Right atrium auricular region (tissue), 2 donors: ENCODE measurements around the gene KCNH1. TPM values are rescaled to one million over a fixed set of nuclear protein-coding genes. Genes with fewer than 3 reads are reported as not detected.

Experiments
- DNase-seq: peaks from one replicate; pipeline ENCODE4 v3.0.0-alpha.2; 2019; ENCODE audit warnings: low spot score
- H3K27ac ChIP-seq, 2 donors: fragments of 200-600 bp; sonication (generic); 1 replicate in 1 of 2; 2 replicates in 1 of 2; pipeline ENCODE4 v1.5.1; 2016 to 2019
- H3K27me3 ChIP-seq, 2 donors: fragments of 200-600 bp; sonication (generic); one replicate each; pipeline versions ENCODE4 v1.5.1 to v1.6.0; 2017 to 2019
- H3K36me3 ChIP-seq: fragments of 200-600 bp; sonication (generic); one replicate; pipeline ENCODE4 v1.5.1; 2016
- H3K4me1 ChIP-seq, 2 donors: fragments of 200-600 bp; sonication (generic); one replicate each; pipeline versions ENCODE4 v1.5.1 to v1.6.0; 2017 to 2019
- H3K4me3 ChIP-seq, 2 donors: fragments of 200-600 bp; sonication (generic); 1 replicate in 1 of 2; 2 replicates in 1 of 2; pipeline ENCODE4 v1.5.1; 2017 to 2019; ENCODE audit warnings: mild to moderate bottlenecking in 1 of 2, moderate library complexity in 1 of 2
- H3K9me3 ChIP-seq, 2 donors: fragments of 200-600 bp; sonication (generic); one replicate each; pipeline ENCODE4 v1.5.1; 2019
- CTCF ChIP-seq, 2 donors: fragments of 200-600 bp; sonication (generic); IDR thresholded peaks; one replicate each; pipeline ENCODE4 v1.5.1; 2019; ENCODE audit warnings: antibody characterized with exemption in 2 of 2
- total RNA-seq, 2 donors: library from RNA; depleted of rRNA; stranded (reverse); fragments of >200 nt; gene quantifications; one replicate each; pipeline ENCODE4 v1.1.0, GENCODE V29; 2016

KCNH1 gene
- total RNA-seq: not detected

GRCh38 chr1:211133836-211134669, at the start of gene KCNH1:
KCNH1 (minus strand) TSS chr1:211134148; CDS start chr1:211133945, 203 bp downstream.
- peak; percentile 69 for DNase-seq
- Histone ChIP-seq H3K9me3 (no peaks in the 10 kb centered on the region), H3K4me3 (peak within 1 kb of the TSS; percentile 2 to 49), H3K27me3 (peaks cover 0 to 8% of the 10 kb centered on the region in 2 donors), H3K36me3 (no peaks in the 10 kb centered on the region), H3K4me1 (peaks cover 0 to 17% of the 10 kb centered on the region in 2 donors), H3K27ac (no peak within 1 kb of the TSS)
- TF ChIP-seq CTCF (IDR thresholded peaks at IDR 0.05): peak; percentile 88 to 96

GRCh38 chr1:211182746-211183145, 48.8 kb upstream of the KCNH1 start:
- H3K27ac ChIP-seq: no peak overlapping the region

GRCh38 chr1:211174375-211174774, 40.4 kb upstream of the KCNH1 start:
- no peak for DNase-seq
- H3K4me3 ChIP-seq: no peak overlapping the region
- H3K27ac ChIP-seq: no peak overlapping the region
- no peak for TF ChIP-seq CTCF (IDR thresholded peaks at IDR 0.05)
- no peaks in the 10 kb centered on the region for H3K4me1 ChIP-seq
- no peaks in the 10 kb centered on the region for H3K36me3 ChIP-seq
- peaks cover 0 to 21% of the 10 kb centered on the region in 2 donors for H3K9me3 ChIP-seq
- H3K27me3 ChIP-seq: no peaks in the 10 kb centered on the region

More at GRCh38 chr1:211182746-211183145, 48.8 kb upstream of the KCNH1 start:
- Histone ChIP-seq H3K9me3 (no peaks in the 10 kb centered on the region), H3K36me3 (no peaks in the 10 kb centered on the region), H3K4me1 (no peaks in the 10 kb centered on the region), H3K27me3 (no peaks in the 10 kb centered on the region), H3K4me3 (no peak overlapping the region)
- no peak for DNase-seq
- TF ChIP-seq CTCF (IDR thresholded peaks at IDR 0.05): no peak

GRCh38 chr1:211172657-211173056, 38.7 kb upstream of the KCNH1 start:
- H3K4me3 ChIP-seq: no peak overlapping the region
- H3K9me3 ChIP-seq: peaks cover 0 to 29% of the 10 kb centered on the region in 2 donors
- no peaks in the 10 kb centered on the region for H3K4me1 ChIP-seq
- no peak overlapping the region for H3K27ac ChIP-seq
- no peak for DNase-seq
- H3K27me3 ChIP-seq: no peaks in the 10 kb centered on the region
- TF ChIP-seq CTCF (IDR thresholded peaks at IDR 0.05): no peak
- H3K36me3 ChIP-seq: no peaks in the 10 kb centered on the region

GRCh38 chr1:211169353-211169752, 35.4 kb upstream of the KCNH1 start:
- H3K27ac ChIP-seq: no peak overlapping the region
- no peaks in the 10 kb centered on the region for H3K4me1 ChIP-seq
- H3K36me3 ChIP-seq: no peaks in the 10 kb centered on the region
- no peak for TF ChIP-seq CTCF (IDR thresholded peaks at IDR 0.05)
- no peak overlapping the region for H3K4me3 ChIP-seq
- H3K27me3 ChIP-seq: no peaks in the 10 kb centered on the region
- peaks cover 0 to 29% of the 10 kb centered on the region in 2 donors for H3K9me3 ChIP-seq
- no peak for DNase-seq
